CD8-positive, alpha-beta memory T cell (primary cell): ENCODE results near the gene QSOX1. TPM values are rescaled to one million over a fixed set of nuclear protein-coding genes. Genes with fewer than 3 reads are reported as not detected.
A peak's percentile ranks its signal among the peaks of the same experiment; 100 is the strongest.

Experiments used
- CTCF ChIA-PET: fragments of 350-600 bp; sonication (Branson Sonifier 250); formaldehyde crosslinking; loops from one replicate; lab custom pipeline; 2021; ENCODE audit warnings: antibody characterized with exemption; lab: Charles Lee
- POLR2A ChIA-PET: fragments of 350-600 bp; sonication (Branson Sonifier 250); formaldehyde crosslinking; loops from one replicate; lab custom pipeline; 2021; ENCODE audit warnings: antibody characterized with exemption; lab: Charles Lee
- DNase-seq, 5 donors: peaks; one replicate each; pipeline versions ENCODE4 v3.0.0 to v3.0.0-alpha.2; 2020 to 2022; ENCODE audit warnings: mixed read lengths in 1 of 5
- H3K27ac ChIP-seq: one replicate; pipeline ENCODE4 v1.7.0; 2013; ENCODE audit warnings: low read depth, mild to moderate bottlenecking, low read length, moderate library complexity
- H3K27me3 ChIP-seq: 2 replicates; pipeline ENCODE4 v1.7.0; 2013; ENCODE audit warnings: low read length, mild to moderate bottlenecking; ENCODE audit not compliant: insufficient read depth, poor library complexity, severe bottlenecking
- H3K36me3 ChIP-seq: 2 replicates; pipeline ENCODE4 v1.7.0; 2013; ENCODE audit warnings: mild to moderate bottlenecking, low read length, moderate library complexity; ENCODE audit not compliant: insufficient read depth
- H3K4me1 ChIP-seq: 2 replicates; pipeline ENCODE4 v1.7.0; 2013; ENCODE audit warnings: mild to moderate bottlenecking, low read length, moderate library complexity; ENCODE audit not compliant: insufficient read depth
- H3K4me3 ChIP-seq: 2 replicates; pipeline ENCODE4 v1.7.0; 2013; ENCODE audit warnings: mild to moderate bottlenecking, low read length
- H3K9me3 ChIP-seq: 2 replicates; pipeline ENCODE4 v1.7.0; 2013; ENCODE audit warnings: mild to moderate bottlenecking, low read length
- H3K27ac Mint-ChIP-seq, 8 donors: one replicate each; pipeline ENCODE4 v1.8.0; 2020 to 2021; ENCODE audit warnings: mixed read lengths in 8 of 8, mild to moderate bottlenecking in 6 of 8, inconsistent platforms in 3 of 8, moderate library complexity in 3 of 8
- H3K27me3 Mint-ChIP-seq, 2 donors: one replicate each; pipeline ENCODE4 v1.8.0; 2020 to 2021; ENCODE audit warnings: mixed read lengths in 2 of 2, mild to moderate bottlenecking in 1 of 2, moderate library complexity in 1 of 2
- H3K36me3 Mint-ChIP-seq, 3 donors: one replicate each; pipeline ENCODE4 v1.8.0; 2020 to 2021; ENCODE audit warnings: mixed read lengths in 3 of 3, inconsistent platforms in 1 of 3, mild to moderate bottlenecking in 1 of 3
- H3K4me1 Mint-ChIP-seq, 3 donors: one replicate each; pipeline ENCODE4 v1.8.0; 2020 to 2021; ENCODE audit warnings: mixed read lengths in 3 of 3, inconsistent platforms in 1 of 3, mild to moderate bottlenecking in 1 of 3
- H3K4me3 Mint-ChIP-seq, 7 donors: one replicate each; pipeline ENCODE4 v1.8.0; 2020 to 2021; ENCODE audit warnings: mixed read lengths in 7 of 7, mild to moderate bottlenecking in 6 of 7, moderate library complexity in 4 of 7, inconsistent platforms in 2 of 7
- H3K9me3 Mint-ChIP-seq, 5 donors: one replicate each; pipeline ENCODE4 v1.8.0; 2020 to 2022; ENCODE audit warnings: mixed read lengths in 5 of 5, mild to moderate bottlenecking in 3 of 5, moderate library complexity in 2 of 5, inconsistent platforms in 1 of 5
- polyA plus RNA-seq: library from polyadenylated mRNA; unstranded; fragments of 300-500 nt; fragmentation: Illumina TruSeq; gene quantifications from one replicate; pipeline ENCODE4 v1.2.3, GENCODE V29; 2021
- total RNA-seq, 2 experiments: library from RNA; stranded (reverse); gene quantifications; one replicate each; pipeline ENCODE4 v1.2.3, GENCODE V29; 2021

Gene QSOX1
- total and polyA plus RNA-seq, 3 experiments from 2014 or later, result 14.2 to 33.3 (median 32.9) TPM

- ChIA-PET CTCF (no interaction called here), POLR2A (no interaction called here)
- H3K9me3 Mint-ChIP-seq, result no peaks in the 10 kb centered on the region
- DNase-seq, result no peak
- Histone ChIP-seq H3K4me1 (peaks cover 6% of the 10 kb centered on the region), H3K36me3 (no peaks in the 10 kb centered on the region), H3K9me3 (no peaks in the 10 kb centered on the region), H3K27ac (no peak overlapping the region), H3K4me3 (no peak overlapping the region), H3K27me3 (peaks cover 33% of the 10 kb centered on the region)
- H3K4me1 Mint-ChIP-seq, result peaks cover 3 to 11% (median 6%) of the 10 kb centered on the region in 3 donors
- peak overlapping the region in 1 of 8 donors; percentile 50 for H3K27ac Mint-ChIP-seq
- peaks cover 40 to 67% of the 10 kb centered on the region in 2 donors for H3K27me3 Mint-ChIP-seq
- no peaks in the 10 kb centered on the region for H3K36me3 Mint-ChIP-seq
- no peak overlapping the region for H3K4me3 Mint-ChIP-seq
Measured at GRCh38 chr1:180225403-180225802, 70.7 kb downstream of the QSOX1 start.

GRCh38 chr1:180227861-180228647 lies 73.4 kb downstream of the QSOX1 start:
- Mint-ChIP-seq H3K4me1 (peaks cover 13 to 35% (median 16%) of the 10 kb centered on the region in 3 donors), H3K27ac (peak overlapping the region in 2 of 8 donors; percentile 12 to 41)
- CTCF ChIA-PET, result no interaction called here

GRCh38 chr1:180228648-180229482 lies 74.2 kb downstream of the QSOX1 start:
- ChIA-PET POLR2A (no interaction called here), CTCF (no interaction called here)
- H3K4me3 Mint-ChIP-seq, result peak overlapping the region; percentile 70 to 86 (median 75)
- Histone ChIP-seq H3K27ac (no peak overlapping the region), H3K9me3 (no peaks in the 10 kb centered on the region), H3K4me3 (peak overlapping the region; percentile 19), H3K36me3 (no peaks in the 10 kb centered on the region), H3K4me1 (peaks cover 24% of the 10 kb centered on the region), H3K27me3 (peaks cover 54% of the 10 kb centered on the region)
- peaks cover 62 to 79% of the 10 kb centered on the region in 2 donors for H3K27me3 Mint-ChIP-seq
- H3K4me1 Mint-ChIP-seq, result peaks cover 15 to 41% (median 18%) of the 10 kb centered on the region in 3 donors
- H3K36me3 Mint-ChIP-seq, result no peaks in the 10 kb centered on the region
- no peaks in the 10 kb centered on the region for H3K9me3 Mint-ChIP-seq
- DNase-seq, result no peak
- peak overlapping the region in 3 of 8 donors; percentile 12 to 41 (median 33) for H3K27ac Mint-ChIP-seq

More at GRCh38 chr1:180227861-180228647, 73.4 kb downstream of the QSOX1 start:
- Mint-ChIP-seq H3K9me3 (no peaks in the 10 kb centered on the region), H3K4me3 (peak overlapping the region; percentile 70 to 86 (median 75)), H3K27me3 (peaks cover 60 to 78% of the 10 kb centered on the region in 2 donors), H3K36me3 (no peaks in the 10 kb centered on the region)
- H3K4me3 ChIP-seq, result no peak overlapping the region
- peaks cover 24% of the 10 kb centered on the region for H3K4me1 ChIP-seq
- no peak overlapping the region for H3K27ac ChIP-seq
- H3K27me3 ChIP-seq, result peaks cover 53% of the 10 kb centered on the region
- H3K36me3 ChIP-seq, result no peaks in the 10 kb centered on the region
- POLR2A ChIA-PET, result no interaction called here
- no peak for DNase-seq
- H3K9me3 ChIP-seq, result no peaks in the 10 kb centered on the region

- Mint-ChIP-seq H3K4me1 (peaks cover 22 to 50% (median 26%) of the 10 kb centered on the region in 3 donors), H3K4me3 (peak within 1 kb of the TSS; percentile 75 to 88 (median 81)), H3K36me3 (no peaks in the 10 kb centered on the region), H3K27me3 (peaks cover 61 to 81% of the 10 kb centered on the region in 2 donors), H3K9me3 (no peaks in the 10 kb centered on the region), H3K27ac (no peak within 1 kb of the TSS)
- DNase-seq, result no peak
- POLR2A ChIA-PET, result no interaction called here
- Histone ChIP-seq H3K36me3 (no peaks in the 10 kb centered on the region), H3K27me3 (peaks cover 55% of the 10 kb centered on the region), H3K4me1 (peaks cover 24% of the 10 kb centered on the region), H3K27ac (no peak within 1 kb of the TSS), H3K9me3 (no peaks in the 10 kb centered on the region), H3K4me3 (peak within 1 kb of the TSS; percentile 62)
- CTCF ChIA-PET, result no interaction called here
Measured at GRCh38 chr1:180229483-180230415, 75.1 kb downstream of the QSOX1 start, which contains the start of gene LHX4. Gene LHX4, plus strand, starts transcription at chr1:180230264. Its CDS starts 266 bp downstream, at chr1:180230530.

GRCh38 chr1:180230416-180230790 lies 75.7 kb downstream of the QSOX1 start:
- Histone ChIP-seq H3K4me3 (peak overlapping the region; percentile 62), H3K9me3 (no peaks in the 10 kb centered on the region), H3K27me3 (peaks cover 57% of the 10 kb centered on the region), H3K27ac (no peak overlapping the region), H3K4me1 (peaks cover 24% of the 10 kb centered on the region), H3K36me3 (no peaks in the 10 kb centered on the region)
- Mint-ChIP-seq H3K27me3 (peaks cover 63 to 81% of the 10 kb centered on the region in 2 donors), H3K9me3 (no peaks in the 10 kb centered on the region), H3K36me3 (no peaks in the 10 kb centered on the region), H3K4me3 (peak overlapping the region; percentile 75 to 88 (median 79)), H3K27ac (no peak overlapping the region), H3K4me1 (peaks cover 23 to 56% (median 30%) of the 10 kb centered on the region in 3 donors)
- POLR2A ChIA-PET, result no interaction called here
- DNase-seq, result no peak
- CTCF ChIA-PET, result interaction anchor here (1.2 kb wide), 1 partner anchor 26 kb away, joined by 3 read pairs; no protein-coding TSS in a partner anchor

GRCh38 chr1:180230791-180231505 lies 76.3 kb downstream of the QSOX1 start:
- CTCF ChIA-PET, result interaction anchor here (0.6 to 1.2 kb wide), 2 partner anchors 26 to 808 kb away, joined by 3 read pairs; no protein-coding TSS in a partner anchor
- peak overlapping the region; percentile 75 to 88 (median 80) for H3K4me3 Mint-ChIP-seq
- Histone ChIP-seq H3K27me3 (peaks cover 59% of the 10 kb centered on the region), H3K36me3 (no peaks in the 10 kb centered on the region), H3K4me3 (peak overlapping the region; percentile 62), H3K4me1 (peaks cover 24% of the 10 kb centered on the region), H3K27ac (no peak overlapping the region), H3K9me3 (no peaks in the 10 kb centered on the region)
- peaks cover 69 to 82% of the 10 kb centered on the region in 2 donors for H3K27me3 Mint-ChIP-seq
- H3K9me3 Mint-ChIP-seq, result no peaks in the 10 kb centered on the region
- no peaks in the 10 kb centered on the region for H3K36me3 Mint-ChIP-seq
- POLR2A ChIA-PET, result no interaction called here
- peaks cover 25 to 60% (median 34%) of the 10 kb centered on the region in 3 donors for H3K4me1 Mint-ChIP-seq
- H3K27ac Mint-ChIP-seq, result no peak overlapping the region
- no peak for DNase-seq

- Mint-ChIP-seq H3K36me3 (no peaks in the 10 kb centered on the region), H3K4me3 (peak overlapping the region; percentile 64 to 88 (median 78)), H3K27me3 (peaks cover 69 to 83% of the 10 kb centered on the region in 2 donors), H3K9me3 (no peaks in the 10 kb centered on the region), H3K27ac (peak overlapping the region in 2 of 8 donors; percentile 13 to 67), H3K4me1 (peaks cover 29 to 66% (median 37%) of the 10 kb centered on the region in 3 donors)
- no peaks in the 10 kb centered on the region for H3K36me3 ChIP-seq
- no peak for DNase-seq
- ChIA-PET CTCF (interaction anchor here (0.6 to 1.2 kb wide), 2 partner anchors 25 to 808 kb away, joined by 3 read pairs; no protein-coding TSS in a partner anchor), POLR2A (no interaction called here)
- H3K4me3 ChIP-seq, result peak overlapping the region; percentile 32
- H3K4me1 ChIP-seq, result peaks cover 24% of the 10 kb centered on the region
- peaks cover 64% of the 10 kb centered on the region for H3K27me3 ChIP-seq
- H3K9me3 ChIP-seq, result no peaks in the 10 kb centered on the region
- no peak overlapping the region for H3K27ac ChIP-seq
Measured at GRCh38 chr1:180231506-180231921, 76.8 kb downstream of the QSOX1 start.
